C4-2B (cell line): ENCODE results near the gene MYO7A.
A peak's percentile ranks its signal among the peaks of the same experiment; 100 is the strongest.

Experiments
- H3K27ac ChIP-seq: fragments of 450-650 bp; 2 replicates; pipeline ENCODE4 v1.5.1; 2017
- CTCF ChIP-seq: fragments of 450-650 bp; conservative IDR thresholded peaks from 2 replicates; pipeline ENCODE4 v1.5.1; 2017; ENCODE audit warnings: mild to moderate bottlenecking
- ZFX ChIP-seq: fragments of 450-650 bp; IDR thresholded peaks from 2 replicates; pipeline ENCODE4 v1.6.1; 2017

MYO7A gene

GRCh38 chr11:77109236-77110019 is 18.6 kb upstream of the MYO7A start:
- no peak overlapping the region for H3K27ac ChIP-seq
- no peak for TF ChIP-seq CTCF
- no peak for TF ChIP-seq ZFX

- no peak overlapping the region for H3K27ac ChIP-seq
- TF ChIP-seq CTCF (no peak), ZFX (no peak)
Measured at GRCh38 chr11:77110836-77111235, 17.2 kb upstream of the MYO7A start.

GRCh38 chr11:77111277-77111676 is 16.8 kb upstream of the MYO7A start:
- no peak overlapping the region for H3K27ac ChIP-seq
- no peak for TF ChIP-seq ZFX
- TF ChIP-seq CTCF: no peak

- TF ChIP-seq ZFX (no peak), CTCF (no peak)
- H3K27ac ChIP-seq: no peak overlapping the region
Measured at GRCh38 chr11:77111946-77112345, 16.1 kb upstream of the MYO7A start.

GRCh38 chr11:77112641-77113381 is 15.2 kb upstream of the MYO7A start:
- no peak for TF ChIP-seq ZFX
- no peak for TF ChIP-seq CTCF
- no peak overlapping the region for H3K27ac ChIP-seq

GRCh38 chr11:77113382-77114088 is 14.5 kb upstream of the MYO7A start:
- H3K27ac ChIP-seq: no peak overlapping the region

More at GRCh38 chr11:77113382-77114088, 14.5 kb upstream of the MYO7A start:
- TF ChIP-seq ZFX (no peak), CTCF (peak; percentile 80)
